Adrenal gland (tissue), 12 donors: Measurements from ENCODE around the gene RBKS. TPM values are rescaled to one million over a fixed set of nuclear protein-coding genes. Genes with fewer than 3 reads are reported as not detected.

ENCODE experiments used
- DNase-seq, 7 donors: peaks; one replicate each; pipeline ENCODE4 v3.0.0-alpha.2; 2019 to 2020
- H3K27ac ChIP-seq, 5 donors: fragments of 200-600 bp; sonication (generic) in 4 of 5; 1 replicate in 3 of 5; 2 replicates in 2 of 5; pipeline versions ENCODE4 v1.5.1 to v1.8.0; 2016 to 2020; ENCODE audit warnings: mild to moderate bottlenecking in 1 of 5
- H3K27me3 ChIP-seq: fragments of 200-600 bp; 2 replicates; pipeline ENCODE4 v1.8.0; 2021
- H3K36me3 ChIP-seq, 2 donors: fragments of 200-600 bp; replicated peaks in 1 of 2; 1 replicate in 1 of 2; 2 replicates in 1 of 2; pipeline versions ENCODE4 v1.5.1 to v1.8.0; 2018 to 2022
- H3K4me1 ChIP-seq, 2 donors: fragments of 200-600 bp; replicated peaks in 1 of 2; 1 replicate in 1 of 2; 2 replicates in 1 of 2; pipeline versions ENCODE4 v1.5.1 to v1.8.0; 2018 to 2021
- H3K4me3 ChIP-seq, 4 donors: fragments of 200-600 bp; sonication (generic) in 3 of 4; one replicate each; pipeline ENCODE4 v1.5.1; 2016 to 2018
- H3K9me3 ChIP-seq, 3 donors: fragments of 200-600 bp; sonication (generic) in 1 of 3; replicated peaks in 1 of 3; 1 replicate in 2 of 3; 2 replicates in 1 of 3; pipeline versions ENCODE4 v1.5.1 to v1.8.0; 2016 to 2021
- CTCF ChIP-seq, 6 experiments: fragments of 450-650 bp in 4 of 6; fragments of 200-600 bp in 2 of 6; sonication (generic) in 1 of 6; IDR thresholded peaks; 1 replicate in 5 of 6; 2 replicates in 1 of 6; pipeline versions ENCODE4 v1.5.1 to v1.8.0; 2016 to 2021; ENCODE audit warnings: antibody characterized with exemption in 6 of 6, mild to moderate bottlenecking in 2 of 6, moderate library complexity in 1 of 6
- POLR2A ChIP-seq, 2 donors: fragments of 450-650 bp; IDR thresholded peaks; one replicate each; pipeline ENCODE4 v1.6.1; 2017; ENCODE audit warnings: antibody characterized with exemption in 2 of 2, mild to moderate bottlenecking in 2 of 2, moderate library complexity in 1 of 2
- WGBS, 4 donors: extraction: QIAGEN DNeasy Blood & Tissue Kit in 2 of 4; methylation state at CpG; one replicate each; pipeline versions ENCODE4 v1.1.5 to v1.1.7; 2013 to 2017; 5-methylcytosine and 5-hydroxymethylcytosine counted together
- intact Hi-C, 2 donors: fragments of 100-400 bp; cut with DNase I; formaldehyde crosslinking; loops; one replicate each; pipeline versions ENCODE4 v1.14.1 to v1.15.0; 2022 to 2023
- polyA plus RNA-seq, 3 donors: library from polyadenylated mRNA; stranded (reverse); fragments of 200-250 nt in 2 of 3; fragments of 350-450 nt in 1 of 3; fragmentation: Illumina TruSeq in 1 of 3; extraction: RNeasy Lipid Tissue Mini Kit (QIAGEN cat#74804) in 1 of 3; gene quantifications; one replicate each; pipeline ENCODE4 v1.2.3, GENCODE V29; 2013 to 2014
- total RNA-seq, 9 donors: library from RNA; depleted of rRNA in 4 of 9; stranded (reverse); fragments of >200 nt in 4 of 9; fragments of 120-200 nt in 1 of 9; fragmentation: NEBNext Ultra II Directional in 1 of 9; extraction: Animal tissue kit (Norgen Biotek cat#: 25700) in 1 of 9; gene quantifications; one replicate each; pipeline versions ENCODE4 v1.1.0 to v1.2.4, GENCODE V29; 2013 to 2023
- donor health status: healthy with polysubstance abuse.
- donor health status: Bipolar disorder and iron deficiency.
- donor health status: DM: yes; HTN: yes; CAD: no.
- donor health status: DM: no; HTN: no; CAD: no.
- donor health status: DM: no; HTN: no; CAD: no.
- donor health status: DM: yes; HTN: yes; CAD: no.

Gene RBKS
- total and polyA plus RNA-seq, 12 donors = 9.1 to 54.4 (median 20.3) TPM

- intact Hi-C loops = no loop called here
- no peaks in the 10 kb centered on the region for H3K9me3 ChIP-seq
- H3K36me3 ChIP-seq = no peaks in the 10 kb centered on the region
- 91 to 100% (median 92%) methylated on average over 1 of the region's 1 CpG for WGBS, 4 donors
- TF ChIP-seq POLR2A (IDR thresholded peaks at IDR 0.05) = no peak
- no peak for TF ChIP-seq CTCF (IDR thresholded peaks at IDR 0.05)
- H3K27me3 ChIP-seq = no peaks in the 10 kb centered on the region
- peaks cover 47 to 96% of the 10 kb centered on the region in 2 donors for H3K4me1 ChIP-seq
- H3K27ac ChIP-seq = peak overlapping the region; percentile 14 to 80 (median 69)
- H3K4me3 ChIP-seq = no peak overlapping the region
- no peak for DNase-seq
Observed at GRCh38 chr2:27906074-27906473, 15.9 kb upstream of the RBKS start.

GRCh38 chr2:27904405-27904665 is 14.1 kb upstream of the RBKS start:
- no peak for TF ChIP-seq CTCF (IDR thresholded peaks at IDR 0.05)
- no peak for TF ChIP-seq POLR2A (IDR thresholded peaks at IDR 0.05)
- Histone ChIP-seq H3K4me3 (no peak overlapping the region), H3K27ac (peak overlapping the region in 3 of 5 donors; percentile 45 to 68 (median 51)), H3K36me3 (no peaks in the 10 kb centered on the region), H3K4me1 (peaks cover 43 to 87% of the 10 kb centered on the region in 2 donors), H3K9me3 (no peaks in the 10 kb centered on the region), H3K27me3 (no peaks in the 10 kb centered on the region)
- 40 to 68% (median 61%) methylated on average over 1 of the region's 1 CpG for WGBS, 4 donors
- no peak for DNase-seq
- intact Hi-C loops = no loop called here

GRCh38 chr2:27903649-27904404 is 13.6 kb upstream of the RBKS start:
- WGBS, 4 donors = 82 to 86% (median 83%) methylated on average over 10 of the region's 10 CpGs
- H3K36me3 ChIP-seq = no peaks in the 10 kb centered on the region
- no peak for TF ChIP-seq POLR2A (IDR thresholded peaks at IDR 0.05)
- TF ChIP-seq CTCF (IDR thresholded peaks at IDR 0.05) = no peak
- peak overlapping the region; percentile 11 to 68 (median 45) for H3K27ac ChIP-seq
- H3K4me3 ChIP-seq = no peak overlapping the region
- peaks cover 38 to 82% of the 10 kb centered on the region in 2 donors for H3K4me1 ChIP-seq
- H3K9me3 ChIP-seq = no peaks in the 10 kb centered on the region
- peak in 2 of 7 donors; percentile 27 to 33 for DNase-seq
- no peaks in the 10 kb centered on the region for H3K27me3 ChIP-seq
- intact Hi-C loops = no loop called here

- intact Hi-C loops = no loop called here
- no peak for TF ChIP-seq POLR2A (IDR thresholded peaks at IDR 0.05)
- no peak for TF ChIP-seq CTCF (IDR thresholded peaks at IDR 0.05)
- Histone ChIP-seq H3K4me3 (no peak overlapping the region), H3K27me3 (no peaks in the 10 kb centered on the region), H3K27ac (peak overlapping the region; percentile 11 to 51 (median 38)), H3K4me1 (peaks cover 30 to 77% of the 10 kb centered on the region in 2 donors), H3K36me3 (peaks cover 0 to 5% of the 10 kb centered on the region in 2 donors), H3K9me3 (no peaks in the 10 kb centered on the region)
- 36 to 47% (median 44%) methylated on average over 2 of the region's 2 CpGs for WGBS, 4 donors
- peak in 5 of 7 donors; percentile 32 to 76 (median 61) for DNase-seq
Observed at GRCh38 chr2:27903018-27903417, 12.8 kb upstream of the RBKS start.
